Upper lobe of left lung (tissue), 4 donors: ENCODE measurements around the gene USP24.

Experiments
- EP300 ChIP-seq, 4 donors: sonication (generic); formaldehyde crosslinking; IDR thresholded peaks; one replicate each; pipeline ENCODE4 v1.5.1; 2017; ENCODE audit warnings: antibody characterized with exemption in 4 of 4, control low read depth in 2 of 4
- POLR2AphosphoS5 ChIP-seq, 2 donors: sonication (generic); formaldehyde crosslinking; IDR thresholded peaks; one replicate each; pipeline ENCODE4 v1.5.1; 2017; ENCODE audit warnings: antibody characterized with exemption in 2 of 2
- TF ChIP-seq, protein P1 (sequence below), 6 experiments: fragments of 450-650 bp in 4 of 6; fragments of 200-600 bp in 2 of 6; sonication (generic) in 2 of 6; IDR thresholded peaks; one replicate each; pipeline ENCODE4 v1.5.1; 2016 to 2019; ENCODE audit warnings: antibody characterized with exemption in 6 of 6

DNA sequence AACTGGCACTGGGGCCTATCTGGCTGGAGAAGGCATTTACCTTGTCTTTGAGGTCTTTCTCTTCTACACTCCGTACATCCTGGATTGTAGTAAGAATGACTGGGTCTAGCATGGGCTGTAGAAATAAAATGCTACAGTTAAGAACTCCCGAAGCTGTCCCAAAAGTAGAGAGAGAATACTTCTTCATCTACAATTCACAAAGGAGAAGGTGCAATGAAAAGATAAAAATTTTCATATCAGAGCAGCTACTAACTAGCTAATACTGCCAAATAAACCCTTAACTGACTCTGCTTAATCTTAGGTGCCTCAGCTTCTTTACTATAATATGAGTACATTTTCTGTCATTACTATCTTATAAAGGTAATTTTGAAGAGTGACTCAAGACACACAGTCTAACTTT is 55.6 kb downstream of the USP24 start:
- no peak for TF ChIP-seq EP300 (IDR thresholded peaks at IDR 0.05)
- TF ChIP-seq, protein P1, sequence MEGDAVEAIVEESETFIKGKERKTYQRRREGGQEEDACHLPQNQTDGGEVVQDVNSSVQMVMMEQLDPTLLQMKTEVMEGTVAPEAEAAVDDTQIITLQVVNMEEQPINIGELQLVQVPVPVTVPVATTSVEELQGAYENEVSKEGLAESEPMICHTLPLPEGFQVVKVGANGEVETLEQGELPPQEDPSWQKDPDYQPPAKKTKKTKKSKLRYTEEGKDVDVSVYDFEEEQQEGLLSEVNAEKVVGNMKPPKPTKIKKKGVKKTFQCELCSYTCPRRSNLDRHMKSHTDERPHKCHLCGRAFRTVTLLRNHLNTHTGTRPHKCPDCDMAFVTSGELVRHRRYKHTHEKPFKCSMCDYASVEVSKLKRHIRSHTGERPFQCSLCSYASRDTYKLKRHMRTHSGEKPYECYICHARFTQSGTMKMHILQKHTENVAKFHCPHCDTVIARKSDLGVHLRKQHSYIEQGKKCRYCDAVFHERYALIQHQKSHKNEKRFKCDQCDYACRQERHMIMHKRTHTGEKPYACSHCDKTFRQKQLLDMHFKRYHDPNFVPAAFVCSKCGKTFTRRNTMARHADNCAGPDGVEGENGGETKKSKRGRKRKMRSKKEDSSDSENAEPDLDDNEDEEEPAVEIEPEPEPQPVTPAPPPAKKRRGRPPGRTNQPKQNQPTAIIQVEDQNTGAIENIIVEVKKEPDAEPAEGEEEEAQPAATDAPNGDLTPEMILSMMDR (IDR thresholded peaks at IDR 0.05): no peak
- TF ChIP-seq POLR2AphosphoS5 (IDR thresholded peaks at IDR 0.05): no peak
